Endothelial cell of umbilical vein (primary cell): ENCODE measurements around the gene FRY. TPM values are rescaled to one million over a fixed set of nuclear protein-coding genes. Genes with fewer than 3 reads are reported as not detected.

Experiments
- BruUV-seq: library from RNA; stranded (reverse); fragments of 400-500 nt; replicated peaks from 2 replicates; lab custom pipeline; 2021; lab: Mats Ljungman, UMichigan
- CTCF ChIA-PET: fragments of 300-600, 350-600 bp; sonication (Branson Sonifier 250); formaldehyde crosslinking; loops from one replicate; lab custom pipeline; 2021; ENCODE audit warnings: antibody characterized with exemption, inconsistent platforms; lab: Charles Lee
- POLR2A ChIA-PET: fragments of 300-600, 350-600 bp; sonication (Branson Sonifier 250); formaldehyde crosslinking; loops from one replicate; lab custom pipeline; 2021; ENCODE audit warnings: antibody characterized with exemption, inconsistent platforms; lab: Charles Lee
- DNase-seq: peaks from one replicate; pipeline ENCODE4 v3.0.0-alpha.2; 2011; ENCODE audit warnings: low read depth, low spot score
- FAIRE-seq: peaks from 2 replicates; lab custom pipeline; 2011; peaks lifted over from hg19 to GRCh38; lab: Jason Lieb, UNC
- H2AFZ ChIP-seq: 2 replicates; pipeline ENCODE4 v1.6.0; 2012; ENCODE audit warnings: low read depth, low read length, control low read depth, inconsistent platforms
- H3K27ac ChIP-seq: 2 replicates; pipeline ENCODE4 v1.5.1; 2011; ENCODE audit warnings: low read depth, mild to moderate bottlenecking, control low read depth, low read length, moderate library complexity; ENCODE audit not compliant: insufficient read depth
- H3K27me3 ChIP-seq, 2 experiments: 2 replicates each; pipeline versions ENCODE4 v1.6.0 to v1.6.1; 2011; ENCODE audit warnings: low read length in 2 of 2, mixed read lengths in 1 of 2; ENCODE audit not compliant: control insufficient read depth in 2 of 2, insufficient read depth in 2 of 2
- H3K36me3 ChIP-seq, 2 experiments: 2 replicates in 1 of 2; 3 replicates in 1 of 2; pipeline ENCODE4 v1.5.1; 2011; ENCODE audit warnings: low read length in 2 of 2, mild to moderate bottlenecking in 1 of 2, moderate library complexity in 1 of 2; ENCODE audit not compliant: control insufficient read depth in 2 of 2, insufficient read depth in 2 of 2; ENCODE audit errors: extremely low read depth in 1 of 2
- H3K4me1 ChIP-seq: 3 replicates; pipeline ENCODE4 v1.5.1; 2011; ENCODE audit warnings: mild to moderate bottlenecking, low read length; ENCODE audit not compliant: control insufficient read depth, insufficient read depth; ENCODE audit errors: extremely low read depth
- H3K4me2 ChIP-seq: 2 replicates; pipeline ENCODE4 v1.6.1; 2011; ENCODE audit warnings: low read length, control low read depth, mixed read lengths; ENCODE audit not compliant: insufficient read depth
- H3K4me3 ChIP-seq, 3 experiments: fragments of 200-600 bp in 1 of 3; sonication (generic), shearing (Covaris generic) in 1 of 3; replicated peaks in 1 of 3; 2 replicates each; pipeline ENCODE4 v1.5.1; 2011 to 2016; ENCODE audit warnings: control low read depth in 3 of 3, low read length in 3 of 3, mild to moderate bottlenecking in 2 of 3, inconsistent platforms in 1 of 3, low read depth in 1 of 3, moderate library complexity in 1 of 3; ENCODE audit not compliant: insufficient read depth in 1 of 3
- H3K79me2 ChIP-seq: 2 replicates; pipeline ENCODE4 v1.6.0; 2012; ENCODE audit warnings: low read length, inconsistent platforms; ENCODE audit not compliant: control insufficient read depth, insufficient read depth
- H3K9ac ChIP-seq: replicated peaks from 2 replicates; pipeline ENCODE3; 2011; ENCODE audit warnings: low read length, control low read depth; ENCODE audit not compliant: insufficient read depth; ENCODE audit errors: extremely low read depth
- H3K9me1 ChIP-seq: replicated peaks from 3 replicates; pipeline ENCODE4 v1.6.0; 2011; ENCODE audit warnings: mild to moderate bottlenecking, low read length; ENCODE audit not compliant: control insufficient read depth, insufficient read depth; ENCODE audit errors: extremely low read depth
- H3K9me3 ChIP-seq: replicated peaks from 2 replicates; pipeline ENCODE4 v1.5.1; 2012; ENCODE audit warnings: low read length, inconsistent platforms; ENCODE audit not compliant: control insufficient read depth, insufficient read depth
- H4K20me1 ChIP-seq: replicated peaks from 2 replicates; pipeline ENCODE3; 2011; ENCODE audit warnings: mild to moderate bottlenecking, low read length; ENCODE audit not compliant: control insufficient read depth, insufficient read depth; ENCODE audit errors: extremely low read depth
- EZH2 ChIP-seq: IDR thresholded peaks from 2 replicates; pipeline ENCODE4 v1.6.1; 2012; ENCODE audit warnings: borderline replicate concordance, low read depth, mild to moderate bottlenecking, moderate library complexity, low read length, inconsistent platforms; ENCODE audit not compliant: severe bottlenecking
- FOS ChIP-seq: IDR thresholded peaks from 2 replicates; pipeline ENCODE4 v1.6.1; 2011; ENCODE audit warnings: mild to moderate bottlenecking, low read length, moderate library complexity, borderline replicate concordance; ENCODE audit not compliant: insufficient read depth
- GATA2 ChIP-seq: IDR thresholded peaks from 2 replicates; pipeline ENCODE4 v1.7.0; 2011; ENCODE audit warnings: low read depth, mild to moderate bottlenecking, moderate library complexity, mixed read lengths, low read length; ENCODE audit not compliant: insufficient read length, insufficient read depth
- JUN ChIP-seq: IDR thresholded peaks from 2 replicates; pipeline ENCODE4 v1.6.1; 2011; ENCODE audit warnings: borderline replicate concordance, low read depth; ENCODE audit not compliant: insufficient read length, insufficient read depth
- MYC ChIP-seq: IDR thresholded peaks from one replicate; pipeline ENCODE4 v1.6.1; 2011; ENCODE audit warnings: mild to moderate bottlenecking, low read depth, low read length
- POLR2A ChIP-seq: IDR thresholded peaks from 2 replicates; pipeline ENCODE4 v1.6.1; 2012; ENCODE audit warnings: low read depth, mild to moderate bottlenecking, control low read depth, low read length
- POLR2AphosphoS5 ChIP-seq: IDR thresholded peaks from 2 replicates; pipeline ENCODE4 v1.6.1; 2012; ENCODE audit warnings: low read depth, mild to moderate bottlenecking, control low read depth, low read length, moderate library complexity; ENCODE audit not compliant: insufficient read depth
- dilution Hi-C: fragments of 300-500 bp; cut with MboI; formaldehyde crosslinking; loops from one replicate; pipeline ENCODE4 v1.15.0; 2019; ENCODE audit warnings: low sequenced_read_pairs; ENCODE audit not compliant: extremely low pct_ligation_motif_present
- intact Hi-C: fragments of 100-400 bp; cut with micrococcal nuclease; formaldehyde crosslinking; loops from one replicate; pipeline ENCODE4 v1.10.0; 2022
- polyA plus RNA-seq, 4 experiments: library from polyadenylated mRNA; depleted of rRNA in 3 of 4; stranded (reverse) in 3 of 4; unstranded in 1 of 4; fragments of >200 nt; gene quantifications; 2 replicates each; pipeline versions ENCODE4 v1.2.1 to v1.2.3, GENCODE V29; 2011 to 2012; ENCODE audit warnings: missing spikeins in 1 of 4
- total RNA-seq: library from RNA; stranded (reverse); gene quantifications from 2 replicates; pipeline ENCODE4 v1.2.3, GENCODE V29; 2021
- TF ChIP-seq, protein P1 (sequence below): IDR thresholded peaks from 2 replicates; pipeline ENCODE4 v1.6.1; 2011; ENCODE audit not compliant: insufficient read depth, insufficient read length
- TF ChIP-seq, protein P2 (sequence below), 2 donors: IDR thresholded peaks; 1 replicate in 1 of 2; 2 replicates in 1 of 2; pipeline ENCODE4 v1.5.1; 2011; ENCODE audit warnings: low read length in 2 of 2, mild to moderate bottlenecking in 2 of 2, moderate library complexity in 2 of 2, control low read depth in 1 of 2, inconsistent platforms in 1 of 2, low read depth in 1 of 2; ENCODE audit not compliant: insufficient read depth in 1 of 2; ENCODE audit errors: extremely low read depth in 1 of 2

FRY gene
- total and polyA plus RNA-seq, 2 donors (not counting 3 experiments of a cell fraction or from before 2014, with no cell fraction given): 57.3 to 75.8 TPM

DNA sequence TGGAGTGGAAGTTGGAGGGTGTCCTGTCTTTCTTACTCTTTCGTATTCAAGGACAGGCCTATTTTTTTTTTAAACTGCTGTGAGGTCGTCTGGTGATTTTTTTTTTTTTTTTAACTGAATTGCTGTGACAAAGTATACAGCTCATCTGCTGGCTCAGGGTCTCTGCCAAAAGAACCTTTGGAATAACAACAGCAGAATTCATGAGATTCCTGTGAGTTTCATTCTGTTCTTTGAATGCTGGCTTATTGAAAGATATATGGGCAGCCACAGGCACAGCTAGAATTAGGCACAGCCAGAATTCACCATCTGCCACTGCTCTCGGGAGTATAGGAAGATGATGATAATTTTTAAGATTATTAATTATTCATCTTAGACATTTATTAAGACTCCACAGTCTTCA is 21.4 kb upstream of the FRY start:
- dilution Hi-C loops (no loop called here), intact Hi-C loops (no loop called here)
- FAIRE-seq: no peak
- no peak overlapping the region for H3K27ac ChIP-seq
- H3K9ac ChIP-seq: no peak overlapping the region
- no peaks in the 10 kb centered on the region for H3K4me1 ChIP-seq
- no peak for DNase-seq
- H4K20me1 ChIP-seq: no peaks in the 10 kb centered on the region
- H3K36me3 ChIP-seq: no peaks in the 10 kb centered on the region
- no peaks in the 10 kb centered on the region for H3K79me2 ChIP-seq
- POLR2A ChIA-PET: no interaction called here
- H3K9me3 ChIP-seq: no peaks in the 10 kb centered on the region
- H3K4me3 ChIP-seq: no peak overlapping the region
- CTCF ChIA-PET: interaction anchor here (0.9 to 1.5 kb wide), 6 partner anchors 9 to 572 kb away, joined by 3 to 10 read pairs (median 4); no protein-coding TSS in a partner anchor
- TF ChIP-seq MYC (no peak), POLR2A (no peak), EZH2 (no peak), POLR2AphosphoS5 (no peak), JUN (no peak), FOS (no peak), GATA2 (no peak)
- TF ChIP-seq, protein P1, sequence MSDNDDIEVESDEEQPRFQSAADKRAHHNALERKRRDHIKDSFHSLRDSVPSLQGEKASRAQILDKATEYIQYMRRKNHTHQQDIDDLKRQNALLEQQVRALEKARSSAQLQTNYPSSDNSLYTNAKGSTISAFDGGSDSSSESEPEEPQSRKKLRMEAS: no peak
- TF ChIP-seq, protein P2, sequence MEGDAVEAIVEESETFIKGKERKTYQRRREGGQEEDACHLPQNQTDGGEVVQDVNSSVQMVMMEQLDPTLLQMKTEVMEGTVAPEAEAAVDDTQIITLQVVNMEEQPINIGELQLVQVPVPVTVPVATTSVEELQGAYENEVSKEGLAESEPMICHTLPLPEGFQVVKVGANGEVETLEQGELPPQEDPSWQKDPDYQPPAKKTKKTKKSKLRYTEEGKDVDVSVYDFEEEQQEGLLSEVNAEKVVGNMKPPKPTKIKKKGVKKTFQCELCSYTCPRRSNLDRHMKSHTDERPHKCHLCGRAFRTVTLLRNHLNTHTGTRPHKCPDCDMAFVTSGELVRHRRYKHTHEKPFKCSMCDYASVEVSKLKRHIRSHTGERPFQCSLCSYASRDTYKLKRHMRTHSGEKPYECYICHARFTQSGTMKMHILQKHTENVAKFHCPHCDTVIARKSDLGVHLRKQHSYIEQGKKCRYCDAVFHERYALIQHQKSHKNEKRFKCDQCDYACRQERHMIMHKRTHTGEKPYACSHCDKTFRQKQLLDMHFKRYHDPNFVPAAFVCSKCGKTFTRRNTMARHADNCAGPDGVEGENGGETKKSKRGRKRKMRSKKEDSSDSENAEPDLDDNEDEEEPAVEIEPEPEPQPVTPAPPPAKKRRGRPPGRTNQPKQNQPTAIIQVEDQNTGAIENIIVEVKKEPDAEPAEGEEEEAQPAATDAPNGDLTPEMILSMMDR (IDR thresholded peaks at IDR 0.05; ENCODE audit: extremely low read depth in 1 of 2, insufficient read depth in 1 of 2, low read depth in 1 of 2, low read length in 2 of 2): no peak
- H3K27me3 ChIP-seq: peaks cover 0 to 2% of the 10 kb centered on the region in 2 experiments
- H2AFZ ChIP-seq: no peak overlapping the region
- no TSS peak for BruUV-seq
- no peaks in the 10 kb centered on the region for H3K9me1 ChIP-seq
- no peak overlapping the region for H3K4me2 ChIP-seq
